Breast epithelium (tissue), 4 donors: ENCODE data around the gene FCGR2B. TPM values are rescaled to one million over a fixed set of nuclear protein-coding genes. Genes with fewer than 3 reads are reported as not detected.

ENCODE experiments used
- DNase-seq, 2 donors: peaks; one replicate each; pipeline ENCODE4 v3.0.0-alpha.2; 2019; ENCODE audit warnings: low spot score in 2 of 2
- H3K27ac ChIP-seq, 2 donors: fragments of 200-600 bp; sonication (generic) in 1 of 2; one replicate each; pipeline ENCODE4 v1.5.1; 2016 to 2019; ENCODE audit warnings: mild to moderate bottlenecking in 1 of 2
- H3K27me3 ChIP-seq, 2 donors: fragments of 200-600 bp; sonication (generic) in 1 of 2; one replicate each; pipeline versions ENCODE4 v1.5.1 to v1.6.0; 2017 to 2019; ENCODE audit warnings: control low read depth in 1 of 2, mild to moderate bottlenecking in 1 of 2
- H3K36me3 ChIP-seq: fragments of 200-600 bp; one replicate; pipeline ENCODE4 v1.5.1; 2019
- H3K4me1 ChIP-seq, 2 donors: fragments of 200-600 bp; sonication (generic); one replicate each; pipeline ENCODE4 v1.5.1; 2016 to 2019; ENCODE audit warnings: control low read depth in 1 of 2
- H3K4me3 ChIP-seq, 3 donors: fragments of 200-600 bp; sonication (generic); 1 replicate in 2 of 3; 2 replicates in 1 of 3; pipeline ENCODE4 v1.5.1; 2016 to 2019; ENCODE audit warnings: mild to moderate bottlenecking in 3 of 3, moderate library complexity in 2 of 3
- H3K9me3 ChIP-seq, 2 donors: fragments of 200-600 bp; sonication (generic) in 1 of 2; one replicate each; pipeline ENCODE4 v1.5.1; 2016 to 2019; ENCODE audit warnings: control low read depth in 1 of 2
- CTCF ChIP-seq, 3 donors: fragments of 450-650 bp; IDR thresholded peaks; one replicate each; pipeline ENCODE4 v1.5.1; 2016 to 2017; ENCODE audit warnings: antibody characterized with exemption in 3 of 3, mild to moderate bottlenecking in 3 of 3, moderate library complexity in 3 of 3
- POLR2A ChIP-seq: fragments of 450-650 bp; IDR thresholded peaks from one replicate; pipeline ENCODE4 v1.6.1; 2016; ENCODE audit warnings: antibody characterized with exemption, mild to moderate bottlenecking, moderate library complexity
- POLR2AphosphoS5 ChIP-seq, 3 donors: sonication (generic); formaldehyde crosslinking; IDR thresholded peaks; one replicate each; pipeline ENCODE4 v1.6.1; 2017; ENCODE audit warnings: antibody characterized with exemption in 3 of 3
- intact Hi-C: fragments of 100-400 bp; cut with DNase I; formaldehyde crosslinking; loops from one replicate; pipeline ENCODE4 v1.15.1; 2023; ENCODE audit warnings: low total_unique reads
- total RNA-seq, 3 donors: library from RNA; depleted of rRNA; stranded (reverse); fragments of >200 nt; gene quantifications; one replicate each; pipeline ENCODE4 v1.1.0, GENCODE V29; 2016

Gene FCGR2B
- total RNA-seq, 3 donors from 2014 or later: 5.6 to 124 (median 40.0) TPM

- H3K27me3 ChIP-seq: no peaks in the 10 kb centered on the region
- no peaks in the 10 kb centered on the region for H3K36me3 ChIP-seq
- TF ChIP-seq POLR2AphosphoS5 (IDR thresholded peaks at IDR 0.05): no peak
- TF ChIP-seq CTCF (IDR thresholded peaks at IDR 0.05): no peak
- no peak for TF ChIP-seq POLR2A
- no peak overlapping the region for H3K27ac ChIP-seq
- H3K4me3 ChIP-seq: no peak overlapping the region
- H3K4me1 ChIP-seq: no peaks in the 10 kb centered on the region
- no peaks in the 10 kb centered on the region for H3K9me3 ChIP-seq
- DNase-seq: no peak
- intact Hi-C loops: no loop called here
These were observed 56.3 kb downstream of the FCGR2B start for GRCh38 chr1:161719325-161719611.

- no peaks in the 10 kb centered on the region for H3K27me3 ChIP-seq
- no peak for TF ChIP-seq CTCF (IDR thresholded peaks at IDR 0.05)
- no peak for TF ChIP-seq POLR2AphosphoS5 (IDR thresholded peaks at IDR 0.05)
- no peak for TF ChIP-seq POLR2A
- no peak overlapping the region for H3K4me3 ChIP-seq
- no peaks in the 10 kb centered on the region for H3K4me1 ChIP-seq
- H3K9me3 ChIP-seq: no peaks in the 10 kb centered on the region
- H3K36me3 ChIP-seq: no peaks in the 10 kb centered on the region
- intact Hi-C loops: no loop called here
- no peak for DNase-seq
- H3K27ac ChIP-seq: no peak overlapping the region
These were observed 57.5 kb downstream of the FCGR2B start for GRCh38 chr1:161720422-161720821.

- DNase-seq: no peak
These were observed 58.2 kb downstream of the FCGR2B start, which contains the start of gene FCRLB for GRCh38 chr1:161720956-161721737. Gene FCRLB (plus strand): TSS chr1:161721544. CDS start chr1:161722673, 1,129 bp downstream.

GRCh38 chr1:161721738-161722343 is 58.9 kb downstream of the FCGR2B start:
- TF ChIP-seq CTCF (IDR thresholded peaks at IDR 0.05) (no peak), POLR2A (no peak), POLR2AphosphoS5 (IDR thresholded peaks at IDR 0.05) (no peak)
- H3K9me3 ChIP-seq: no peaks in the 10 kb centered on the region
- H3K36me3 ChIP-seq: no peaks in the 10 kb centered on the region
- intact Hi-C loops: no loop called here
- H3K4me1 ChIP-seq: no peaks in the 10 kb centered on the region
- H3K27me3 ChIP-seq: no peaks in the 10 kb centered on the region
- no peak overlapping the region for H3K27ac ChIP-seq
- no peak overlapping the region for H3K4me3 ChIP-seq
- no peak for DNase-seq

More at GRCh38 chr1:161720956-161721737, 58.2 kb downstream of the FCGR2B start, which contains the start of gene FCRLB:
- Histone ChIP-seq H3K9me3 (no peaks in the 10 kb centered on the region), H3K4me1 (no peaks in the 10 kb centered on the region), H3K4me3 (no peak within 1 kb of the TSS), H3K36me3 (no peaks in the 10 kb centered on the region), H3K27ac (no peak within 1 kb of the TSS), H3K27me3 (no peaks in the 10 kb centered on the region)
- intact Hi-C loops: no loop called here
- no peak for TF ChIP-seq CTCF (IDR thresholded peaks at IDR 0.05)
- TF ChIP-seq POLR2A: no peak
- TF ChIP-seq POLR2AphosphoS5 (IDR thresholded peaks at IDR 0.05): no peak

- no peak overlapping the region for H3K27ac ChIP-seq
- no peaks in the 10 kb centered on the region for H3K9me3 ChIP-seq
- intact Hi-C loops: no loop called here
- H3K36me3 ChIP-seq: no peaks in the 10 kb centered on the region
- DNase-seq: no peak
- H3K4me3 ChIP-seq: no peak overlapping the region
- no peaks in the 10 kb centered on the region for H3K27me3 ChIP-seq
- TF ChIP-seq POLR2A: no peak
- no peak for TF ChIP-seq CTCF (IDR thresholded peaks at IDR 0.05)
- no peak for TF ChIP-seq POLR2AphosphoS5 (IDR thresholded peaks at IDR 0.05)
- H3K4me1 ChIP-seq: no peaks in the 10 kb centered on the region
These were observed 59.5 kb downstream of the FCGR2B start for GRCh38 chr1:161722406-161722805.
